ENCODE measurements around the gene CNGA3. TPM values are rescaled to one million over a fixed set of nuclear protein-coding genes. Genes with fewer than 3 reads are reported as not detected.

The CNGA3 gene
- total and polyA plus RNA-seq, 2 of the 8 experiments (the other 6 are each of a cell fraction or from before 2014, with no cell fraction given) = 0.02 TPM; not detected in 1

DNA sequence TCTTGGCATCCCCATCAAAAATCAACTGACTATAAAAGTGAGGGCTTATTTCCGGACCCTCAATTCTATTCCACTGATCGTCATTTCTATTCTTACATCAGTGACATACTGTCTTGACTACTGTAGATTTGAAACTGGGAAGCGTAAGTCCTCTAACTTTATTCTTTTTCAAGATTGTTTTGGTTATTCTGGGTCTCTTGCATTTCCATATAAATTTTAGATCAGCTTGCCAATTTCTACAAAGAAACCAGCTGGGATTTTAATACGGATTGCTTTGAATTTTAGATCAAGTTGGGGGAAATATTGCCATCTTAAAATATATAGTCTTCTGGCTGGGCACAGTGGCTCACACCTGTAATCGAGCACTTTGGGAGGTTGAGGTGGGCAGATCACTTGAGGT is 80.5 kb downstream of the CNGA3 start:
- DNase-seq (ENCODE audit: low read depth in 1 of 2, low spot score in 2 of 2) (no peak), FAIRE-seq (no peak)
- Histone ChIP-seq H2BK5ac (ENCODE audit: low read depth, low read length) (no peak overlapping the region), H4K5ac (ENCODE audit: insufficient read length, low read depth, low read length) (no peak overlapping the region), H2AFZ (ENCODE audit: low read length) (no peak overlapping the region), H3K4me1 (replicated peaks in 1 of 4; ENCODE audit: control insufficient read depth in 3 of 4, insufficient read depth in 4 of 4, low read length in 3 of 4) (no peaks in the 10 kb centered on the region), H3K18ac (ENCODE audit: extremely low read depth, low read length) (no peak overlapping the region), H3K4ac (replicated peaks; ENCODE audit: insufficient read length, low read depth, low read length) (no peak overlapping the region), H3K56ac (replicated peaks; ENCODE audit: insufficient read length, low read depth, low read length) (no peak overlapping the region), H3K4me2 (ENCODE audit: insufficient read depth in 1 of 2, low read depth in 2 of 2, low read length in 2 of 2) (no peak overlapping the region), H2AK5ac (ENCODE audit: low read depth, low read length) (no peak overlapping the region), H3K23me2 (ENCODE audit: low read depth, low read length) (no peaks in the 10 kb centered on the region), H4K91ac (replicated peaks; ENCODE audit: insufficient read length, low read length) (no peak overlapping the region), H3K9ac (replicated peaks in 1 of 4; ENCODE audit: extremely low read depth in 1 of 4, low read depth in 3 of 4, low read length in 3 of 4) (no peak overlapping the region), H3K79me2 (ENCODE audit: control insufficient read depth in 1 of 2, insufficient read depth in 2 of 2, low read length in 2 of 2) (no peaks in the 10 kb centered on the region), H2BK120ac (replicated peaks; ENCODE audit: low read depth, low read length) (no peak overlapping the region), H3K4me3 (ENCODE audit: extremely low read depth in 1 of 4, insufficient read depth in 2 of 4, low read depth in 3 of 4, low read length in 4 of 4) (no peak overlapping the region), H3K27ac (ENCODE audit: low read depth, low read length) (no peak overlapping the region), H3K14ac (ENCODE audit: insufficient read length) (no peak overlapping the region), H2BK12ac (ENCODE audit: low read depth, low read length) (no peak overlapping the region), H3K9me3 (ENCODE audit: insufficient read depth in 2 of 2, low read depth in 1 of 2, low read length in 1 of 2) (peaks cover 9 to 15% of the 10 kb centered on the region in 2 experiments; a peak in 3 of 4 replicates), H4K8ac (ENCODE audit: extremely low read depth, insufficient read depth, low read length) (no peak overlapping the region), H3K23ac (ENCODE audit: insufficient read length) (no peak overlapping the region), H3K79me1 (ENCODE audit: low read depth, low read length) (no peaks in the 10 kb centered on the region), H2BK20ac (ENCODE audit: low read length) (no peak overlapping the region), H2BK15ac (ENCODE audit: low read length) (no peak overlapping the region), H3K27me3 (replicated peaks in 1 of 4; ENCODE audit: control insufficient read depth in 3 of 4, extremely low read depth in 1 of 4, insufficient read depth in 3 of 4, low read length in 3 of 4) (no peaks in the 10 kb centered on the region), H3K36me3 (ENCODE audit: control insufficient read depth in 2 of 4, insufficient read depth in 4 of 4, low read length in 3 of 4) (0 out of 8 replicates have a peak, but pooled peaks cover 0 to 2% (median 0%) of the 10 kb centered on the region in 4 experiments), H4K20me1 (replicated peaks in 1 of 2; ENCODE audit: control insufficient read depth in 1 of 2, insufficient read depth in 2 of 2, low read length in 2 of 2) (no peaks in the 10 kb centered on the region)
- CTCF ChIA-PET (ENCODE audit: partially characterized antibody) = no interaction called here
- TF ChIP-seq YY1 (IDR thresholded peaks at IDR 0.05; ENCODE audit: low read depth, low read length) = no peak
- TF ChIP-seq TAF1 (IDR thresholded peaks at IDR 0.05; ENCODE audit: low read depth, low read length) = no peak
- no peak for TF ChIP-seq GTF2F1 (IDR thresholded peaks at IDR 0.05; ENCODE audit: borderline replicate concordance, low read depth, low read length)
- TF ChIP-seq TAF7 (optimal IDR thresholded peaks at IDR 0.05; ENCODE audit: borderline replicate concordance, low read depth, low read length) = no peak
- TF ChIP-seq KDM1A (IDR thresholded peaks at IDR 0.05; ENCODE audit: borderline replicate concordance, low read length) = no peak
- no peak for TF ChIP-seq SAP30 (IDR thresholded peaks at IDR 0.05; ENCODE audit: insufficient read depth, insufficient replicate concordance, low read length)
- 91% methylated on average over 5 of the region's 5 CpGs; no CpG with 5 or more reads in 1 of the 2 experiments for WGBS, 2 experiments (ENCODE audit: extremely low coverage in 1 of 2, insufficient coverage in 1 of 2, insufficient read length in 1 of 2, insufficient replicate concordance in 2 of 2, low coverage in 1 of 2, low lambda C conversion rate in 2 of 2, missing lambda C conversion rate in 1 of 2)
- POLR2A ChIA-PET (ENCODE audit: partially characterized antibody) = no interaction called here
